OCI-LY7 (cell line): ENCODE data around the gene KRT37.

Source experiments
- CTCF ChIP-seq: fragments of 200-600 bp; sonication (generic); conservative IDR thresholded peaks from 2 replicates; pipeline ENCODE4 v1.5.1; 2014; ENCODE audit warnings: mild to moderate bottlenecking, antibody characterized with exemption, low read length, moderate library complexity, mixed read lengths
- EZH2phosphoT487 ChIP-seq: fragments of 200-600 bp; sonication (generic); IDR thresholded peaks from 2 replicates; pipeline ENCODE4 v1.6.1; 2018; ENCODE audit warnings: low read depth, borderline replicate concordance, mild to moderate bottlenecking, mixed run types, antibody characterized with exemption, low read length, moderate library complexity, mixed read lengths

- TF ChIP-seq CTCF (no peak), EZH2phosphoT487 (no peak)
Observed at GRCh38 chr17:41383690-41384089, 40.7 kb downstream of the KRT37 start.
